HG02623 (cell line): ENCODE measurements around the gene CDC25C.
"Not testable (repeated sequence)": the region's sequence is repeated elsewhere in the genome, so short reads cannot be mapped to it uniquely, and the experiment has no call there.

Experiments
- ATAC-seq: cut with Tn5 transposase; IDR thresholded peaks from one replicate; pipeline ENCODE4 v1.9.1; 2021; ENCODE audit warnings: moderate library complexity; ENCODE audit not compliant: unreplicated experiment

Gene CDC25C

DNA sequence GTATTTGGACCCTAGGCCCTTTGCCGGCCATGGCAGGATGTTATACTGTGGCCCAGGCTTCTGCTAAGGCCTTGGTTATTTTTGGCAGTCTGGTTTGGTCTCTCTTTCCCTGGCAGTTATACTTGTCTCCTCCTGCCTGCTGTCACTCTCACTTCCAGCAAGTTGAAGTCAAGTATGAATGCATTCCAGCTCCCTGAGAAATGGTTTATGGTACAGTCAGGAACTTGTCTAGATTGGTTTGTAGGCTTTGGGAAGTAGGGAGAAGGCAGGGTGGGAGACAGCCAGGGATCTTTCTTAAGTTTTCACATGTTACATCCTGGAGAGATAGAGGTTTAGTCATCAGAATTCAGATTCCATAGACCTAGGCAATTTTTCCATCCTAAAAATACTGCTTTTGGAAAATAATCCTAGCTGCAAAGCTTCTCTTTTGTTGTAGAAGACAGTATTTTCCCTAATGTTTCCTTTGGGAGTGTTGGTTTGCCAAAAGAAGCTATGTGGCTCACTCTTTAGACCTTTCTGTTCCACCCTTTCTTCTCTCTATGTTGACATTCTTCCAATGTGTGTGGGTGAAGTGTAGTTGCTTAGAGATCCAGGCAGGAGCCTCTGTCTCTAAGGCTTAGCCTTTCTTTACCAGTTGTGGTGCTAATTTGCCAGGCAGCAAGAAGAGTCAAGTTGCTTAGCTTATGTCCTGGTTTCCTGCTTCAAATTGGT, 18.4 kb upstream of the CDC25C start:
- no peak for ATAC-seq

DNA sequence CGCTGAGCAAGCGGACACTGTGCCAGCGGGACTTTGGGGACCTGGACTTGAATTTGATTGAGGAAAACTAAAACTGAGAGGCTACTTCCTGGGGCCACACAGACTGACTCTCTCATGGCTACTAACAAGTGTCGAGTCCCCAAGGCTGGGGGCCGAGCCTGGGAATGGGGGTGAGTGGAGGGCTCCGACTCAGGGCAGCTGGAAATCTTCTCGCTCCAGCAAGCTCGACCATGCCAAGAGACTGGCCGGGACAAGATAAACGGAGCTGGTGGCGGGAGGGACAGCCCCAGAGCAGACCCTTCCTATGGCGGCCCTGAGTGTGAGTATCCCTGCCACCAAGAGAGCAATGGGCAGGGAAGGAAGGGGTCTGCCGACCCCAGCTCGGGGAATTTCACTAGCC, 15.3 kb upstream of the CDC25C start:
- ATAC-seq, result no peak

DNA sequence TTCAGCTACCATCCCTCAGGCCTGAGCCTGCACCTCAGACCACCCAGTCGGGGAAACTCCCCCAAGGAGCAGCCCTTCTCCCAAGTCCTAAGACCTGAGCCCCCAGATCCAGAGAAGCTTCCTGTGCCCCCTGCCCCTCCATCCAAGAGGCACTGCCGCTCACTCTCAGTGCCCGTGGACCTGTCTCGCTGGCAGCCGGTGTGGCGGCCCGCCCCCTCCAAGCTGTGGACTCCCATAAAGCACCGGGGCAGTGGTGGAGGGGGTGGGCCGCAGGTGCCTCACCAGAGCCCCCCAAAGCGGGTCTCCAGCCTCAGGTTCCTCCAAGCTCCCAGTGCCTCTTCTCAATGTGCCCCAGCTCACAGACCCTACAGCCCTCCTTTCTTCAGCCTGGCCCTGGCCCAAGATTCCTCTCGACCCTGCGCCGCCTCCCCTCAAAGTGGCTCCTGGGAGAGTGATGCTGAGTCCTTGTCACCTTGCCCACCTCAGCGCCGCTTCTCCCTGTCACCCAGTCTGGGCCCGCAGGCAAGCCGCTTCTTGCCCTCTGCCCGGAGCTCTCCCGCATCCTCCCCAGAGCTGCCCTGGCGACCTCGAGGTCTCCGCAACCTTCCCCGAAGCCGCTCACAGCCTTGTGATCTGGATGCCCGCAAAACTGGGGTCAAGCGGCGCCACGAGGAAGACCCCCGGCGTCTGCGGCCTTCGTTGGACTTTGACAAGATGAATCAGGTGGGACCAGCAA, 13.5 kb upstream of the CDC25C start:
- no peak for ATAC-seq

DNA sequence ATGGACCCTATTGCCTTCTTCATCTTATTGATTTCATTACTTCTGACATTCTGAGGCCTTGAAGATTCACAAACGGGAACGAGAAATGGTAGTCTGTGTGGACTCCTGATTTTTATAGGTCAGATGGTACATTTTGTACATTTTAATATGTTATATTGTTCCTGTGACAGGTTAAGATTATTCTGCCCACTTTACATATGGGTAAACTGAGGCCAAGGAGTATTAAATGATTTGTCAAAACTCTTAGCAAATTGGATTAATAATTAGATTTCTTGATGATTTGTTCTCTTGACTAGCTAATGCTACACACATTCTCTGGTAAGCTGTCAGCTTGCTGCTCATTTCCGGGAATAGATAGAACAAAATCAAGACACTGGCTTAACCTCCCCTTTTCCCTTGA, 8.4 kb upstream of the CDC25C start:
- no peak for ATAC-seq

DNA sequence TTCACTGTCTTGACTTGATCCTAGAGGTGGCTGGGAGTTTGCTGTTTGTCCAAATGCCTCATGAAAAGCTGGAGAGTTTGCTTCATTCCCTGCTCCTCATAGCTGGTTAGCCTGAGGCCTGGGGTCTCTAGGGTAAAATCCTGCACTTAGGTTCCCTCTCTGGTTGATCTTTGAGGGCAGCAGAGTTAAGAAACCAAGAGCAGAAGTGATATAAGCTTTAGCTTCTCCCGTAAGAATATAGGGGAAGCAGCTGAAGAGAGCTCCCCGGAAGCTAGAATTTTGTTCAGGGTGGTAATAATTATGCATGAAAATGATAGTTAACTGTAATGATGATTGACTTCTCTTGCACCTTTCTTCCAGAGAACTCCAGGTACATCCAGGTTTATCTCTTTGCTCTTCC, 7.9 kb upstream of the CDC25C start:
- ATAC-seq, result no peak

DNA sequence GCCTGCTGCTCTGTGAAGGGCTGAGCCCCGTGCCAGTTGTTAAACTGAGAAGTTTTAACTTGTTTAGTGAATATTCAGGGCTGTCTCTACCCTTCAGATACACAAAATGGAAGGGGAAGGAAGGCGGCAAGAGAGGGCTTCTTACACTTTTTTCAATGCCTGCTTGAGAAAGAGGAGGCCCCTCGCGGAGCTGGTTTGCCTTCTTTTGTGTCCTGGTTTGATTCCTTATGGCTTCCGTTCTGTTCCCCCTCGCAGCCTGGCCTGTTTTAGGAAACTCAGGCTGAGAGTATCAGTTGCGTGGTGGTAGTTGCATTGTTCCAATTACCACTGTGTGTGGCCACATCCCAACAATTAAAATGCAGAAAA, 7.5 kb upstream of the CDC25C start:
- no peak for ATAC-seq

DNA sequence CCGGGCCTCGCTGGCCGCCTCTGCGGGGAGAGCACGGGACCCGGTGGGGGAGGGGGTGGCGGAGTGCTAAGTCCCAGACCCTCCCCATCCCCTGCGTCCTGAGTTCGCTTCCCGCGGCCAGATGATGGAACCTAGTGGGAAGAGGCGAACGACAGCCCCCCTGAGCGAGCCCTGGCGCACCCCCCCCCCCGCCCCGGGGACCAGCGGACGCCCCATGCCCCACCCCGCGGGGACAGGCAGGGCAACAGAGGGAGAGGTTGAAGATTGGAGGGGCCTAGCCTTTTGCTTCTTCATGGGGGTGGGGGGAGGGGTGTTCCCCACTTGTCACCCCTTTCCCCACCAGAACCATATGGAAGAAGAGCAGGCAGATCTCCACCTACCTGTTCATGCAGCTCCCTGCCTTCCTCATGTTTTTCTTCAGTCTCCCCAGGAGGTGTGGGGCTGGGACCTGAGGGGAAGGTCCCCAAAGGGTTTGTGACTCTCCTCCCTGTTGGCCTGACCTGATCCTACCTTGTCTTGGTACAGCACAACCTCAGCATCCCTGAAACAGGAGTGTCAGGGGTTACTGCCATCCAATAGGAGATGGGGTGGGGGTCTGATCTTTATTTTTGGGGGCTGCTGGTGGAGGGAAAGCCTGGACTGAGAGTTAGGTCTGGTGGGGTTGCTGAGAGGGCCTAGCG, 6.9 kb upstream of the CDC25C start:
- ATAC-seq, result no peak

DNA sequence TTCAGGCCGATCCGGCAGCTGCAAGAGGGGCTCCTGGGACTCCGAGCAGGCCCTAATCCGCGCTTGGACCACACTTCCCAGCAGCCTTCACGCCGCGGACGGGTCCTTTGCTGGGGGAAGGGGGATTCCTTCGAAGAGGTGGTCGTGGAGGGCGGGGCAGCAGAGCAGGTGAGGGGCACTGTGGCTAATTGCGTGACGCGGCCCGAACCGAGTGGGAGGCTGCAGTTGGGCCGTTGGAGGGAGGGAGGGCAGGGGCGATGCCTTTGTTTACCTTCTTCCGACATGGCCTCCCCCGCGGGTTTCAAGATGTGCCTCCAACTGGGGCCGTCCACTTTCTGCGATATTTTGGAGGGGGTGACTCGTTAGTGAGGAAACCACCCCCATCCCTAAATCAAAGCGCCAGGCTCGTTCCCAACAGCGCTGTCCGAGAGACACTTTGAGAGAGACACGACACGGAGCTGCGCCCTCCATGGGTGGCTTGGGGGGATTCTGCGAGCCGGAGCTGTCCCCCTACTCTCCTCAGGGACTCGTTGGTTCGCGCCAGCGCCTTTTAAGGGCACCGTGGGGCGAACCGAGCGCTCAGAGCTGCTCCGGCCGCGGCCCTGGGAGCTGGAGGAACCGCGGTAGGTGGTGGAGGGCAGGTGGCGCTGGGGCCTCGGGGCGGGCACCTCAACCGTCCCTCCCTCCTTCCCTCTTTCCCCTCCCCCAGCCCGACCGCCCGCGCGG, 6.2 kb upstream of the CDC25C start, which contains the start of gene FAM53C:
FAM53C (plus strand) TSS at position 582 of the 726 bp plus-strand sequence. CDS start 3,070 bp downstream, outside the sequence.
- peak; percentile 82 for ATAC-seq

DNA sequence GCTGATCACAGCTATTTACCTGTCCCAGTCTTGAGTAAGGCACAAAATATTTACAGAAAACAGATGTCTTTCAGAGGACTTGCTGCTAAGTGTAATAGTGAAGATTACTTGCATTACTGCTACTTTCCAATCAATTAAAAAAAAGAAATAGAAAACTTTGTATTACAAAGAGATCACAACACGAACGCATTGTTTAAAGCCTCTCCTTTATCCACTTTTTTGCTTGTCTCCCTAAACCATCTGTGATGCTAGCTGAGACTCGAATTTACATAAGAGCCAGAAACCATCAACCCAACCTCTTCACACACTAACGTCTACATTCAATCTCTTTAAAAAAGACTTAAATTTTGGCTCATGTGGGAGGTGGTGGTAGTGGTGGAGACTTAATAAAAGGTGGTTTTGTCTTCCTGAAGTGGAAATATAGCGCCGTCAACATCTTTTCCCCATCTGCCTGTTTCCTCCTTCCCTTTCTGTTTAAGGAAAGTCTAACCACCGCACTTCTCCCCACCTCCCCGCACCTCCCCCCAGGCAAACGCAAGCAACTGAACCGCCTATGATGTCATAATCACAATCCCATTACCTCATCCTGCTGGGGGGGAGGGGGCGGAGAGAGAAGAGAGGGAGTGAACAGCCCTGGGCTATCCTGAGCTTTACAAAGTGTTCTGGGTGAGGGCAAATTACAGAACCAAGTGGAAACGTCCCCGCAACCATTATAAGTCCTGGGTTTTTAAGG, 5.5 kb upstream of the CDC25C start:
- peak; percentile 6 for ATAC-seq

DNA sequence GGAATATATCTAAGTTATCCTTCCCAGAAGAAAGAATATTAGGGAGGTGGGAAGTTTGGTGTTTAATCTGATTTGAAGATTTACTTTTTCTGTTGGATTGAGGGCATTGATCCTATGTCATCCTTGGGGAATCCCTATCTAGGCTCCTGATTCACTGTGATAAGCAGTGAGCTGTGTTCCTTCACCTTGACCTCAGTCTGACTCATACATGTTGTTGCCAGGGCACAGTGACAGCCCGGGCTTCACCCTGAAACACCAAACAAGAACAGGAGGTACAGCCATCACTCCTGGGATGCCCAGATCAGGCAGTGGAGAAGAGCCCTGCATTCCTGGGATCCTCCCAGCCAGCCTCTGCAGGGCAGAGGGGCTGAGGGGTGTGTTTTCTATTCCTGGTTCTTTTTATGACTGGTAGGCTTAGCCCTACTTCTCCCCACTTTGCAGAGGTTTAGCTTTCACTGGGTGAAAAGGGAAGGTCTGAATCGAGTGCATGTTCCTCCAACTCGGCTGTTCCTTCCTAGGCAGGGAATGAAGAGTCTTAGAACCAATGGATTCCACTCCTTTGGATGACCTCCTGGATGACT, 3.4 kb upstream of the CDC25C start:
- ATAC-seq, result no peak

DNA sequence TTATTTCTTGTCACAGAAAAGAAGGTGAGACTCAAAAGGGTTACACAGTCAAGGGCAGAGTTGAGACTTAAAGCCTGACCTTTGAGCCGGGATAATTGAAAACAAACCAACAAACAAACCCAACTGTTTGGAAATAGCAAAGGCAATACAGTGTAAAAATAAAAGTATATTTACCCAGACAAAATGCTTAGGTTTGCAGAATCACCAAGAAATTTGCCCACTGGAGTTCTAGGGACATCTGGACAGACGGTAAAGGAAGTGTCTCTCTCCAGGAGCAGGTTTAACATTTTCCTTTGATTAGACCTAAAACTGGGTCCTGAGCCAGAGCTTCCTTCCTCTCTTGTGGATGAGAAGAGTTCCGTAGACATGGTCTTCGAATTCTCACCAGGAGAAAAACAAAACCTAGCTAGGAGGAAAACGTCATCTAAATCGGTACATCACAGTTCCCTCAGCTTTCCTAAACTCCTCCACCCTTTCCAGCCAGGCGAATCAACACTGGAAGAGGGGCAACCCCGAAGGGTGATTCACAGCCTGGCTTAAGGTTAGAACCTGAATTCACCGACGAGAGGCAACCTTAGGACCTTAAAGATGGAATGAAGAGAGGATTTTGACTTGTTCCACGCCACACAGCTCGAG, 673 bp downstream of the CDC25C start:
- no peak for ATAC-seq

DNA sequence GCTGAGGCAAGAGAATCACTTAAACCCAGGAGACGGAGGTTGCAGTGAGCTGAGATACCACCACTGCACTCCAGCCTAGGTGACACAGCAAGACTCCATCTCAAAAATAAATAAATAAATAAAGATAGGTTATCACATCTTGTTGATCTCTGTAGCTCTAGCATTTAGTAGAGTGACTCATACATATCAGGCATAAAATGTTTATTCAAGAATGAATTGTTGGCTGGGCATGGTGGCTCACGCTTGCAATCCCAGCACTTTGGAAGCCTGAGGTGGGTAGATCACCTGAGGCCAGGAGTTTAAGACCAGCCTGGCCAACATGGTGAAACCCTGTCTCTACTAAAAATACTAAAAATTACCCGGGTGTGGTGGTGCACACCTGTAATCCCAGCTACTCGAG, 13.4 kb downstream of the CDC25C start:
- not testable (repeated sequence) for ATAC-seq

DNA sequence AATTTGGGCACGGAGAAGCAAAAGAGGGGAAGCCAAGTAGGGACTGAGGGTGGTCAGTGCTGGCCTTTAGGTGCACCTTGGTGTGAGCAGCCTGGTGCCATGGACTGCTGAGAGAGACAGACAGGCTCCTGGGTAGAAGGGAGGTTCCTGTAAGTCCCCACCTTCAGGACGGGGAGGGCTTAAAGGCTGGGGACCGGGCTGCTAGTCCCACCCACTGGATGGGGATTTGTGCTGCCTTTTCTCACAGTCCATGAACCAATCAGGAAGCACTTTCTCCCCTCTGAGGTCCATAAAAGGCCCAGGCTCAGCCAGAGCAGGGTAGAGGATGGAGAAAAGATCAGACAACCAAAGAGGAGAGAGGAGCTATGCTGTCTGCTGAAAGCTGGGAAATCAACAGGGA, 15.2 kb downstream of the CDC25C start:
- ATAC-seq, result no peak

DNA sequence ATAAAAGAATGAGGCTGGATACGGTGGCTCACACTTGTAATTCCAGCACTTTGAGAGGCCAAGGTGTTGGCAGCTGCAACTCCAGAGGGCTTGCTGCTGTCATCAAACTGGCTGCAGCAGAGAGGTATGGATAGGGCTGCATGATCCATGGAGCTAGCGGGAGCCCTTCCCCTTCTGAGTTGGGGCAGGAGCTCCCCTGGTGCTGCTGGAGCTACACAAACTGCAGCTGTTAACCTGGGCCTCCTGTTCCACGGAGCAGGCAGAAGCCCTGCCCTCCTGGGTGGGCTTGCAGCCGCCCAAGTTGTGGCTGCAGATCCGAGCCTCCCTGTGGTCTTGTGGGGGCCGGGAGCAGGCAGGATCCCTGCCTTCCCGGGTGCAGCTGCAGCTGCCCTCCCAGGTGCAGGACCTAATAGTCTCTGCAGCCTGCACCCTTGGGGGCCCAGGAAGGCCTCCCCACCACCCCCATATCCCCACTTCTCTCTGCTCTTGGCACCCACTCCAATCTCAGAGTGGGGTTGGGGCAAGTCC, 15.8 kb downstream of the CDC25C start:
- ATAC-seq, result no peak

DNA sequence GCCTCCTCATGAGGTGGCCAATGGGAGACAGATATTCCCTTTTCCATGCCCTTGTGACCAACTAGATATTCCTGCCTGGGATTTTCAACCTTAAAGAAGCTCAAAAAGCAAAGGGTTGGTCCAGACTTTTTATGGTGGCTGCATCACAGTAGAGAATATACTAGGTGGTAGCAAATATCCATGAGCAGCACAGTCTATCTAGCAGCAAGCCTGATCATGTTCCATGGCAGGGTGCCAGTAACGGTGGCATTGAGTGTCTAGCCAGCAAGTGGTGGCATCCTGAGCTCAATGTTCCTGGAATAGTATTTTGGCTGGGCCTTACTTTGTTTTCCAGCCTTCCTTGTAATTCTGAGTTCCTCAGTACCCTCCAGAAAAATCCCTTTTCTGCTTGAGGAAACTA, 25.8 kb downstream of the CDC25C start:
- no peak for ATAC-seq

DNA sequence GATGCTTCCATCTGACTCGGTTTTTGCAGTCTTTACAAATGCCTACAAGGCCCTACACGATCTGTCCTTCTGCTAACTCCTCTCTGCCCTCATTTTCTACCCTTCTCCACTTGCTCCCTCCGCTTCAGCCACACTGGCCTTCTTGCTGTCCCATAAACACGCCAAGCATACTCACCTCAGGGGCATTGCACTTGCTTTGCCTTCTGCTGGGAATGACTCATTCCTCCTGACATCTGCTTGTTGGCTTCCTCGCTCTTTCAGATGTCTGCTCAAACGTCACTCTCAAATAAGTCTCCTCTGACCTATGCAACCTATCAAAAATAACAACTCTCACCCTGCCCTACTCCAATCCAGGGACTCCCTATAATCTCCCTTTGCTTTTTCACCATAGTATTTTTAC, 28.2 kb downstream of the CDC25C start:
- ATAC-seq, result no peak

DNA sequence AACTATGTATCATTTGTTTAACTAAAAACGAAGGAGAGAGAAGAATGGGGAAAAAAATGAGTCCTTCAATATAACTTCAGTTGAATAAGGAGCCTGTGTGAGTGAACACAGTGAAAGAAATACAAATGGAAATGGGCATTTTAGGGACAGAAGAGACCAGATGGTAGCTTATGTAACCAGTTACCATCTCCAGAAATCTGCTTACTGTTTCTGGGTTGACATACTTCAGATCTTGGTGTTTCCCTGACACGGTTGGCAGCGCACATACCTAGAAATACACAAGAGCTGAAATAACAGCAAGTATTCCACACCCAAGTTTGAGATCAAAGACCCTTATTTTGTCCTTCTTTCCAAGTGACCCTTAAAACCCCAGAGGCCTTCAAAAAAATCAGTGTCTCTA, 42.3 kb downstream of the CDC25C start:
- ATAC-seq, result no peak

DNA sequence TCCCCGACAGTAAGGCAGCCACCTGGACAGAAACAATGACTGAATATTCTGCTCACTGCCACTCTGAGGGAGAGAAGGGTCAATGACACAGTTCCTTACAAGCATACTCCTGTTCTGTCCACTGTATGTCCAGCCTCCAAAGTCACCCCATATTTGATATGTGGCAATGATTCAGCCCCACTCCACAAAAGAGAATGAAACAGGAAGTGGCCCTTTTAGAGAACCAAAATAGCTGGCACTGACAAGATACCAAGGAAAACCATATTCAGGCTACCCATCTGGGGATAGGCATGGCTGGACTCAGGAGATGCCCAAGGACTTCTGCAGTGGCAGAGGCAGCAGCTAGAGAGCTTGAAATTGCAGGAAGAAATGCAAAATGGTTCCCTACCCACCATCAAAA, 44.4 kb downstream of the CDC25C start:
- no peak for ATAC-seq

DNA sequence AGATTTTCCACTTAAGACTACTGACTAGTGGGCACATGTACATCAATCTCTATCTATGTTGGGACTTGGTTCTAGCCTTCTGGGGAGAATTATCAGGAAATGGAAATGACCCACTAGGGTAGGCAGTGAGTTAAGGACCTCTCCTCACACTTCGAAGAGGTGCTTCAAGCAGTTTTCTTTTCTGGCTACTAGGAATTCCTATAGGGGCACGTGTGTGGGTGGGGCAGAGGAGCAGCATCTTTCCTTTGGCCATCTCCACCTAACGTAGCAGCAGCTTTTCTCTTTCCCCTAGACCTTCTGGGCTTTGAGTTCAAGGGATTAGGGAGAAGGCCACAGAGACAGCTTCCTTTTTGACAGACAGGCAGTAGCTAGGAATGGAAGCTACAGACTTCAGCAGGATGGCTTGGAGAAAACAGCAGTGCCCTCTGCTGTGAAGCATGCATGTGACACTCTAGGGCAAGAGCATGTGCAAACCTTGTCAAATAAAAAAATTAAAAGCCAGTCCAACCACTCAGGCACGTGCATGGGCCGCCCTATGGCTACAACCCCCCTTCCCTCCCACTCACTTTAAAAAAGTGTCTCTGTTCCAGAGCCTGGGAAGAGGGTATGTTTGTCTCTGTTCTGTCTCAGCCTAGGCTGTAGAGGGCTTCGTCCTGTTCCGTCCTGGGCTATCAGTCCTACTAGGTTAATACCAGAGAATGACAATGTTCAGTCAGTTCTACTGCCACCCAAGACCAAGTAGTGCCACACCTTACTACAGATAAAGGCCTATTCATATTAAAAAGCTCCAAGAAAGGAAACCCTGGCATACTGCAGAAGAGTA, 48.5 kb downstream of the CDC25C start:
- ATAC-seq, result no peak
